ENCODE data around the gene TMEM185B.

TMEM185B gene

GRCh38 chr2:120243875-120244553, 20.8 kb upstream of the TMEM185B start:
- no peak overlapping the region for H3K9ac ChIP-seq (ENCODE audit: low read length in 5 of 5)
- H3K4me1 ChIP-seq (ENCODE audit: control insufficient read depth in 5 of 5, insufficient read depth in 5 of 5, low read length in 5 of 5) = peaks cover 4 to 47% (median 16%) of the 10 kb centered on the region in 5 donors
- no peaks in the 10 kb centered on the region for H3K36me3 ChIP-seq (ENCODE audit: control insufficient read depth in 5 of 5, insufficient read depth in 5 of 5, low read length in 5 of 5)
- H3K27me3 ChIP-seq (ENCODE audit: control insufficient read depth in 5 of 5, insufficient read depth in 4 of 5, low read length in 5 of 5) = peaks cover 0 to 6% (median 4%) of the 10 kb centered on the region in 5 donors
- H3K27ac ChIP-seq (ENCODE audit: low read depth, low read length) = no peak overlapping the region
- H3K9me3 ChIP-seq (ENCODE audit: control insufficient read depth in 5 of 5, low read length in 5 of 5) = no peaks in the 10 kb centered on the region
- H3K4me3 ChIP-seq (ENCODE audit: low read depth in 1 of 5, low read length in 5 of 5) = no peak overlapping the region

GRCh38 chr2:120243211-120243610, 20.0 kb upstream of the TMEM185B start:
- H3K36me3 ChIP-seq (ENCODE audit: control insufficient read depth in 5 of 5, insufficient read depth in 5 of 5, low read length in 5 of 5) = no peaks in the 10 kb centered on the region
- no peaks in the 10 kb centered on the region for H3K9me3 ChIP-seq (ENCODE audit: control insufficient read depth in 5 of 5, low read length in 5 of 5)
- H3K9ac ChIP-seq (ENCODE audit: low read length in 5 of 5) = no peak overlapping the region
- H3K27me3 ChIP-seq (ENCODE audit: control insufficient read depth in 5 of 5, insufficient read depth in 4 of 5, low read length in 5 of 5) = peaks cover 0 to 11% (median 6%) of the 10 kb centered on the region in 5 donors
- H3K27ac ChIP-seq (ENCODE audit: low read depth, low read length) = no peak overlapping the region
- H3K4me3 ChIP-seq (ENCODE audit: low read depth in 1 of 5, low read length in 5 of 5) = no peak overlapping the region
- H3K4me1 ChIP-seq (ENCODE audit: control insufficient read depth in 5 of 5, insufficient read depth in 5 of 5, low read length in 5 of 5) = peaks cover 4 to 51% (median 16%) of the 10 kb centered on the region in 5 donors

- no peaks in the 10 kb centered on the region for H3K9me3 ChIP-seq (ENCODE audit: control insufficient read depth in 5 of 5, low read length in 5 of 5)
- H3K4me3 ChIP-seq (ENCODE audit: low read depth in 1 of 5, low read length in 5 of 5) = no peak overlapping the region
- no peaks in the 10 kb centered on the region for H3K36me3 ChIP-seq (ENCODE audit: control insufficient read depth in 5 of 5, insufficient read depth in 5 of 5, low read length in 5 of 5)
- H3K27me3 ChIP-seq (ENCODE audit: control insufficient read depth in 5 of 5, insufficient read depth in 4 of 5, low read length in 5 of 5) = peaks cover 0 to 13% (median 7%) of the 10 kb centered on the region in 5 donors
- H3K9ac ChIP-seq (ENCODE audit: low read length in 5 of 5) = no peak overlapping the region
- no peak overlapping the region for H3K27ac ChIP-seq (ENCODE audit: low read depth, low read length)
- peaks cover 4 to 45% (median 16%) of the 10 kb centered on the region in 5 donors for H3K4me1 ChIP-seq (ENCODE audit: control insufficient read depth in 5 of 5, insufficient read depth in 5 of 5, low read length in 5 of 5)
Observed at GRCh38 chr2:120241684-120242083, 18.5 kb upstream of the TMEM185B start.

GRCh38 chr2:120240901-120241429, 17.8 kb upstream of the TMEM185B start:
- Histone ChIP-seq H3K27ac (ENCODE audit: low read depth, low read length) (no peak overlapping the region), H3K9ac (ENCODE audit: low read length in 5 of 5) (peak overlapping the region in 1 of 5 donors; percentile 25), H3K27me3 (ENCODE audit: control insufficient read depth in 5 of 5, insufficient read depth in 4 of 5, low read length in 5 of 5) (peaks cover 0 to 13% (median 7%) of the 10 kb centered on the region in 5 donors), H3K4me3 (ENCODE audit: low read depth in 1 of 5, low read length in 5 of 5) (no peak overlapping the region), H3K9me3 (ENCODE audit: control insufficient read depth in 5 of 5, low read length in 5 of 5) (no peaks in the 10 kb centered on the region), H3K4me1 (ENCODE audit: control insufficient read depth in 5 of 5, insufficient read depth in 5 of 5, low read length in 5 of 5) (peaks cover 4 to 45% (median 16%) of the 10 kb centered on the region in 5 donors), H3K36me3 (ENCODE audit: control insufficient read depth in 5 of 5, insufficient read depth in 5 of 5, low read length in 5 of 5) (no peaks in the 10 kb centered on the region)

- Histone ChIP-seq H3K4me3 (ENCODE audit: low read depth in 1 of 5, low read length in 5 of 5) (peak overlapping the region in 3 of 5 donors; percentile 23 to 27 (median 24)), H3K36me3 (ENCODE audit: control insufficient read depth in 5 of 5, insufficient read depth in 5 of 5, low read length in 5 of 5) (no peaks in the 10 kb centered on the region), H3K9me3 (ENCODE audit: control insufficient read depth in 5 of 5, low read length in 5 of 5) (no peaks in the 10 kb centered on the region), H3K27me3 (ENCODE audit: control insufficient read depth in 5 of 5, insufficient read depth in 4 of 5, low read length in 5 of 5) (peaks cover 0 to 13% (median 7%) of the 10 kb centered on the region in 5 donors), H3K9ac (ENCODE audit: low read length in 5 of 5) (peak overlapping the region in 1 of 5 donors; percentile 33), H3K27ac (ENCODE audit: low read depth, low read length) (peak overlapping the region; percentile 23), H3K4me1 (ENCODE audit: control insufficient read depth in 5 of 5, insufficient read depth in 5 of 5, low read length in 5 of 5) (peaks cover 0 to 38% (median 9%) of the 10 kb centered on the region in 5 donors)
Observed at GRCh38 chr2:120239488-120240287, 16.5 kb upstream of the TMEM185B start.

GRCh38 chr2:120238728-120239487, 15.7 kb upstream of the TMEM185B start:
- Histone ChIP-seq H3K4me1 (ENCODE audit: control insufficient read depth in 5 of 5, insufficient read depth in 5 of 5, low read length in 5 of 5) (peaks cover 0 to 38% (median 9%) of the 10 kb centered on the region in 5 donors), H3K4me3 (ENCODE audit: low read depth in 1 of 5, low read length in 5 of 5) (peak overlapping the region in 3 of 5 donors; percentile 23 to 27 (median 24)), H3K9me3 (ENCODE audit: control insufficient read depth in 5 of 5, low read length in 5 of 5) (no peaks in the 10 kb centered on the region), H3K36me3 (ENCODE audit: control insufficient read depth in 5 of 5, insufficient read depth in 5 of 5, low read length in 5 of 5) (no peaks in the 10 kb centered on the region), H3K9ac (ENCODE audit: low read length in 5 of 5) (peak overlapping the region in 1 of 5 donors; percentile 37), H3K27ac (ENCODE audit: low read depth, low read length) (peak overlapping the region; percentile 23), H3K27me3 (ENCODE audit: control insufficient read depth in 5 of 5, insufficient read depth in 4 of 5, low read length in 5 of 5) (peaks cover 0 to 13% (median 7%) of the 10 kb centered on the region in 5 donors)

GRCh38 chr2:120237491-120237902, 14.3 kb upstream of the TMEM185B start:
- no peaks in the 10 kb centered on the region for H3K9me3 ChIP-seq (ENCODE audit: control insufficient read depth in 5 of 5, low read length in 5 of 5)

GRCh38 chr2:120236791-120237190, 13.6 kb upstream of the TMEM185B start:
- Histone ChIP-seq H3K4me1 (ENCODE audit: control insufficient read depth in 5 of 5, insufficient read depth in 5 of 5, low read length in 5 of 5) (peaks cover 7 to 46% (median 19%) of the 10 kb centered on the region in 5 donors), H3K27me3 (ENCODE audit: control insufficient read depth in 5 of 5, insufficient read depth in 4 of 5, low read length in 5 of 5) (peaks cover 0 to 13% (median 7%) of the 10 kb centered on the region in 5 donors), H3K9me3 (ENCODE audit: control insufficient read depth in 5 of 5, low read length in 5 of 5) (no peaks in the 10 kb centered on the region)

More at GRCh38 chr2:120237491-120237902, 14.3 kb upstream of the TMEM185B start:
- Histone ChIP-seq H3K4me1 (ENCODE audit: control insufficient read depth in 5 of 5, insufficient read depth in 5 of 5, low read length in 5 of 5) (peaks cover 2 to 41% (median 12%) of the 10 kb centered on the region in 5 donors), H3K9ac (ENCODE audit: low read length in 5 of 5) (no peak overlapping the region), H3K4me3 (ENCODE audit: low read depth in 1 of 5, low read length in 5 of 5) (no peak overlapping the region), H3K36me3 (ENCODE audit: control insufficient read depth in 5 of 5, insufficient read depth in 5 of 5, low read length in 5 of 5) (no peaks in the 10 kb centered on the region), H3K27me3 (ENCODE audit: control insufficient read depth in 5 of 5, insufficient read depth in 4 of 5, low read length in 5 of 5) (peaks cover 0 to 13% (median 7%) of the 10 kb centered on the region in 5 donors), H3K27ac (ENCODE audit: low read depth, low read length) (no peak overlapping the region)

GRCh38 chr2:120236316-120236715, 13.1 kb upstream of the TMEM185B start:
- Histone ChIP-seq H3K9me3 (ENCODE audit: control insufficient read depth in 5 of 5, low read length in 5 of 5) (no peaks in the 10 kb centered on the region), H3K4me3 (ENCODE audit: low read depth in 1 of 5, low read length in 5 of 5) (no peak overlapping the region), H3K27me3 (ENCODE audit: control insufficient read depth in 5 of 5, insufficient read depth in 4 of 5, low read length in 5 of 5) (peaks cover 0 to 13% (median 7%) of the 10 kb centered on the region in 5 donors), H3K4me1 (ENCODE audit: control insufficient read depth in 5 of 5, insufficient read depth in 5 of 5, low read length in 5 of 5) (peaks cover 7 to 50% (median 20%) of the 10 kb centered on the region in 5 donors), H3K9ac (ENCODE audit: low read length in 5 of 5) (no peak overlapping the region), H3K27ac (ENCODE audit: low read depth, low read length) (no peak overlapping the region), H3K36me3 (ENCODE audit: control insufficient read depth in 5 of 5, insufficient read depth in 5 of 5, low read length in 5 of 5) (no peaks in the 10 kb centered on the region)

More at GRCh38 chr2:120236791-120237190, 13.6 kb upstream of the TMEM185B start:
- Histone ChIP-seq H3K4me3 (ENCODE audit: low read depth in 1 of 5, low read length in 5 of 5) (no peak overlapping the region), H3K9ac (ENCODE audit: low read length in 5 of 5) (no peak overlapping the region), H3K27ac (ENCODE audit: low read depth, low read length) (no peak overlapping the region), H3K36me3 (ENCODE audit: control insufficient read depth in 5 of 5, insufficient read depth in 5 of 5, low read length in 5 of 5) (no peaks in the 10 kb centered on the region)
